DOHH2 (cell line): Measurements from ENCODE around the gene ATL3.
"Not testable (repeated sequence)": the region's sequence is repeated elsewhere in the genome, so short reads cannot be mapped to it uniquely, and the experiment has no call there.

Source experiments
- H3F3A ChIP-seq: fragments of 200-600 bp; sonication (generic), shearing (Covaris generic); 2 replicates; pipeline ENCODE4 v1.6.0; 2016; ENCODE audit warnings: antibody characterized with exemption, mild to moderate bottlenecking; ENCODE audit not compliant: control insufficient read depth, insufficient read depth
- H3K27ac ChIP-seq: fragments of 200-600 bp; sonication (generic); 2 replicates; pipeline ENCODE4 v1.5.1; 2014; ENCODE audit warnings: low read depth, mild to moderate bottlenecking, low read length, moderate library complexity
- H3K27me3 ChIP-seq: fragments of 200-600 bp; sonication (generic); 2 replicates; pipeline ENCODE4 v1.6.1; 2014; ENCODE audit warnings: mild to moderate bottlenecking, low read length, mixed read lengths; ENCODE audit not compliant: control insufficient read depth
- H3K36me3 ChIP-seq: fragments of 200-600 bp; sonication (generic); 2 replicates; pipeline ENCODE4 v1.6.1; 2014; ENCODE audit warnings: mild to moderate bottlenecking, low read length, moderate library complexity, mixed read lengths; ENCODE audit not compliant: control insufficient read depth
- H3K4me1 ChIP-seq: fragments of 200-600 bp; sonication (generic); 2 replicates; pipeline ENCODE4 v1.6.1; 2014; ENCODE audit warnings: mild to moderate bottlenecking, low read length, mixed read lengths; ENCODE audit not compliant: control insufficient read depth
- H3K4me2 ChIP-seq: fragments of 200-600 bp; sonication (generic); 2 replicates; pipeline ENCODE4 v1.6.0; 2014; ENCODE audit warnings: mild to moderate bottlenecking, low read length, moderate library complexity
- H3K4me3 ChIP-seq: fragments of 200-600 bp; sonication (generic); 2 replicates; pipeline ENCODE4 v1.5.1; 2014; ENCODE audit warnings: mild to moderate bottlenecking, low read length, mixed read lengths
- H3K79me2 ChIP-seq: fragments of 200-600 bp; sonication (generic); 2 replicates; pipeline ENCODE4 v1.6.1; 2014; ENCODE audit warnings: mild to moderate bottlenecking, low read length, mixed read lengths; ENCODE audit not compliant: control insufficient read depth
- H3K9me2 ChIP-seq: fragments of 200-600 bp; sonication (generic); replicated peaks from 2 replicates; pipeline ENCODE4 v1.6.1; 2014; ENCODE audit warnings: mild to moderate bottlenecking, low read length, mixed read lengths; ENCODE audit not compliant: control insufficient read depth
- H3K9me3 ChIP-seq: fragments of 200-600 bp; sonication (generic); 2 replicates; pipeline ENCODE4 v1.6.1; 2014; ENCODE audit warnings: antibody characterized with exemption, low read length, mixed read lengths; ENCODE audit not compliant: control insufficient read depth, insufficient read depth
- H4K20me1 ChIP-seq: fragments of 200-600 bp; sonication (generic); 2 replicates; pipeline ENCODE4 v1.6.0; 2014; ENCODE audit warnings: low read depth, mild to moderate bottlenecking, antibody characterized with exemption, low read length, moderate library complexity; ENCODE audit not compliant: control insufficient read depth, insufficient read depth
- CTCF ChIP-seq: fragments of 200-600 bp; sonication (generic); IDR thresholded peaks from one replicate; pipeline ENCODE4 v1.5.1; 2014; ENCODE audit warnings: antibody characterized with exemption, mild to moderate bottlenecking, low read depth, low read length; ENCODE audit not compliant: poor library complexity, severe bottlenecking
- EZH2phosphoT487 ChIP-seq: fragments of 200-600 bp; sonication (generic); IDR thresholded peaks from 2 replicates; pipeline ENCODE4 v1.6.1; 2017; ENCODE audit warnings: borderline replicate concordance, mild to moderate bottlenecking, antibody characterized with exemption, low read length, moderate library complexity, mixed read lengths

The ATL3 gene

GRCh38 chr11:63586451-63587166, 84.6 kb downstream of the ATL3 start:
- H3K4me3 ChIP-seq: no peak overlapping the region
- no peaks in the 10 kb centered on the region for H3F3A ChIP-seq
- no peak overlapping the region for H3K27ac ChIP-seq
- no peaks in the 10 kb centered on the region for H3K27me3 ChIP-seq
- H3K79me2 ChIP-seq: no peaks in the 10 kb centered on the region
- H3K9me3 ChIP-seq: peaks cover 6% of the 10 kb centered on the region; the same call in 1 of the 2 replicates
- H3K4me1 ChIP-seq: no peaks in the 10 kb centered on the region
- H3K4me2 ChIP-seq: no peak overlapping the region
- H3K36me3 ChIP-seq: no peaks in the 10 kb centered on the region
- H4K20me1 ChIP-seq: no peaks in the 10 kb centered on the region
- H3K9me2 ChIP-seq: no peaks in the 10 kb centered on the region
- no peak for TF ChIP-seq CTCF
- TF ChIP-seq EZH2phosphoT487: no peak

GRCh38 chr11:63583357-63583677, 87.9 kb downstream of the ATL3 start:
- Histone ChIP-seq H3K4me2 (no peak overlapping the region), H3K9me3 (peaks cover 14% of the 10 kb centered on the region; the same call in 1 of the 2 replicates), H3K27ac (no peak overlapping the region), H3K4me3 (no peak overlapping the region), H3K79me2 (no peaks in the 10 kb centered on the region), H3K27me3 (no peaks in the 10 kb centered on the region), H3F3A (no peaks in the 10 kb centered on the region), H3K9me2 (no peaks in the 10 kb centered on the region), H4K20me1 (no peaks in the 10 kb centered on the region), H3K4me1 (no peaks in the 10 kb centered on the region), H3K36me3 (no peaks in the 10 kb centered on the region)
- TF ChIP-seq CTCF (no peak), EZH2phosphoT487 (no peak)

- H3K9me2 ChIP-seq, H3K36me3 ChIP-seq, H3K4me3 ChIP-seq, H3K27ac ChIP-seq, H3K4me2 ChIP-seq, H3K27me3 ChIP-seq, H3F3A ChIP-seq, H3K4me1 ChIP-seq, H3K79me2 ChIP-seq, H4K20me1 ChIP-seq: not testable (repeated sequence)
- peaks cover 14% of the 10 kb centered on the region; the same call in 1 of the 2 replicates for H3K9me3 ChIP-seq
Observed at GRCh38 chr11:63581224-63581623, 90.0 kb downstream of the ATL3 start.

GRCh38 chr11:63578882-63579281, 92.3 kb downstream of the ATL3 start:
- H3K4me2 ChIP-seq, H3K36me3 ChIP-seq, H3K4me3 ChIP-seq, H3K27me3 ChIP-seq, H4K20me1 ChIP-seq, H3K79me2 ChIP-seq, H3K27ac ChIP-seq, H3K9me2 ChIP-seq, H3F3A ChIP-seq: not testable (repeated sequence)
- peaks cover 10% of the 10 kb centered on the region for H3K4me1 ChIP-seq
- peaks cover 15% of the 10 kb centered on the region; the same call in 1 of the 2 replicates for H3K9me3 ChIP-seq
